Fibroblast of lung (primary cell): Measurements from ENCODE around the gene SALL1. TPM values are rescaled to one million over a fixed set of nuclear protein-coding genes. Genes with fewer than 3 reads are reported as not detected.

Experiments
- DNase-seq, 2 donors: peaks; one replicate each; pipeline versions ENCODE4 v3.0.0 to v3.0.0-alpha.2; 2010; ENCODE audit warnings: low read depth in 2 of 2
- H2AFZ ChIP-seq: 2 replicates; pipeline ENCODE4 v1.5.1; 2012; ENCODE audit warnings: low read length, control low read depth, inconsistent platforms
- H3K27ac ChIP-seq: 2 replicates; pipeline ENCODE4 v1.5.1; 2011; ENCODE audit warnings: low read length, control low read depth; ENCODE audit not compliant: insufficient read depth
- H3K27me3 ChIP-seq: 2 replicates; pipeline ENCODE4 v1.5.1; 2011; ENCODE audit warnings: mild to moderate bottlenecking, low read length; ENCODE audit not compliant: control insufficient read depth, insufficient read depth
- H3K36me3 ChIP-seq: 2 replicates; pipeline ENCODE4 v1.5.1; 2011; ENCODE audit warnings: low read length; ENCODE audit not compliant: control insufficient read depth, insufficient read depth
- H3K4me1 ChIP-seq: 2 replicates; pipeline ENCODE4 v1.5.1; 2011; ENCODE audit warnings: low read length; ENCODE audit not compliant: control insufficient read depth, insufficient read depth; ENCODE audit errors: extremely low read depth
- H3K4me2 ChIP-seq: 2 replicates; pipeline ENCODE4 v1.5.1; 2011; ENCODE audit warnings: low read length, control low read depth; ENCODE audit not compliant: insufficient read depth; ENCODE audit errors: extremely low read depth
- H3K4me3 ChIP-seq, 4 experiments: fragments of 200-600 bp in 1 of 4; sonication (generic) in 1 of 4; replicated peaks in 1 of 4; 2 replicates each; pipeline ENCODE4 v1.5.1; 2011 to 2016; ENCODE audit warnings: low read length in 4 of 4, low read depth in 3 of 4, mild to moderate bottlenecking in 3 of 4, control low read depth in 2 of 4, inconsistent platforms in 1 of 4, mixed read lengths in 1 of 4; ENCODE audit not compliant: insufficient read depth in 1 of 4; ENCODE audit errors: control extremely low read depth in 1 of 4
- H3K79me2 ChIP-seq: 2 replicates; pipeline ENCODE4 v1.5.1; 2012; ENCODE audit warnings: mild to moderate bottlenecking, low read length, inconsistent platforms; ENCODE audit not compliant: control insufficient read depth, insufficient read depth
- H3K9ac ChIP-seq: 2 replicates; pipeline ENCODE4 v1.5.1; 2011; ENCODE audit warnings: mild to moderate bottlenecking, low read length, control low read depth; ENCODE audit not compliant: insufficient read depth
- H3K9me3 ChIP-seq: 2 replicates; pipeline ENCODE4 v1.5.1; 2012; ENCODE audit warnings: low read depth, low read length; ENCODE audit not compliant: control insufficient read depth, insufficient read depth
- H4K20me1 ChIP-seq: 2 replicates; pipeline ENCODE4 v1.5.1; 2011; ENCODE audit warnings: low read length; ENCODE audit not compliant: control insufficient read depth, insufficient read depth; ENCODE audit errors: extremely low read depth
- CTCF ChIP-seq, 2 donors: IDR thresholded peaks in 1 of 2; conservative IDR thresholded peaks in 1 of 2; 1 replicate in 1 of 2; 2 replicates in 1 of 2; pipeline ENCODE4 v1.5.1; 2011 to 2012; ENCODE audit warnings: low read length in 2 of 2, control low read depth in 1 of 2, inconsistent platforms in 1 of 2, low read depth in 1 of 2, mild to moderate bottlenecking in 1 of 2
- EZH2 ChIP-seq: IDR thresholded peaks from 2 replicates; pipeline ENCODE4 v1.5.1; 2012; ENCODE audit warnings: low read length, control low read depth, mild to moderate bottlenecking; ENCODE audit errors: missing control alignments
- polyA plus RNA-seq, 2 donors: library from polyadenylated mRNA; depleted of rRNA in 1 of 2; stranded (reverse) in 1 of 2; unstranded in 1 of 2; fragments of >200 nt; gene quantifications; 2 replicates each; pipeline ENCODE4 v1.2.1, GENCODE V29; 2011 to 2012; ENCODE audit warnings: missing spikeins in 1 of 2
- total RNA-seq: library from RNA; depleted of rRNA; stranded (reverse); fragments of >200 nt; gene quantifications from 2 replicates; pipeline ENCODE4 v1.2.1, GENCODE V29; 2014

Gene SALL1
- total and polyA plus RNA-seq, 2 donors (not counting 1 experiment from before 2014, with no cell fraction given): 0.10 to 0.17 TPM

- H3K4me3 ChIP-seq: no peak overlapping the region
- no peak overlapping the region for H3K4me2 ChIP-seq
- peaks cover 30% of the 10 kb centered on the region for H3K27me3 ChIP-seq
- H4K20me1 ChIP-seq: no peaks in the 10 kb centered on the region
- no peak overlapping the region for H2AFZ ChIP-seq
- DNase-seq: peak in 1 of 2 donors; percentile 54
- H3K79me2 ChIP-seq: no peaks in the 10 kb centered on the region
- no peak overlapping the region for H3K9ac ChIP-seq
- H3K27ac ChIP-seq: no peak overlapping the region
- H3K4me1 ChIP-seq: no peaks in the 10 kb centered on the region
- H3K36me3 ChIP-seq: no peaks in the 10 kb centered on the region
- H3K9me3 ChIP-seq: no peaks in the 10 kb centered on the region
- no peak for TF ChIP-seq CTCF (conservative IDR thresholded peaks at IDR 0.05 in 1 of 2, IDR thresholded peaks at IDR 0.05 in 1 of 2; ENCODE audit: low read depth in 1 of 2, low read length in 2 of 2)
- no peak for TF ChIP-seq EZH2
Measured at GRCh38 chr16:51147776-51148677, 3.0 kb downstream of the SALL1 start.

- peak; percentile 57 to 71 for DNase-seq
- Histone ChIP-seq H3K79me2 (no peaks in the 10 kb centered on the region), H3K4me2 (no peak overlapping the region), H3K27ac (no peak overlapping the region), H2AFZ (no peak overlapping the region), H4K20me1 (no peaks in the 10 kb centered on the region), H3K4me1 (no peaks in the 10 kb centered on the region), H3K27me3 (peaks cover 22% of the 10 kb centered on the region), H3K9me3 (no peaks in the 10 kb centered on the region), H3K36me3 (no peaks in the 10 kb centered on the region), H3K4me3 (peak overlapping the region in 1 of 4 experiments; percentile 10), H3K9ac (no peak overlapping the region)
- TF ChIP-seq CTCF (conservative IDR thresholded peaks at IDR 0.05 in 1 of 2, IDR thresholded peaks at IDR 0.05 in 1 of 2; ENCODE audit: low read depth in 1 of 2, low read length in 2 of 2): peak; percentile 36 to 53
- TF ChIP-seq EZH2: no peak
Measured at GRCh38 chr16:51146256-51146924, 4.7 kb downstream of the SALL1 start.

GRCh38 chr16:51144203-51144602, 6.9 kb downstream of the SALL1 start:
- Histone ChIP-seq H3K27me3 (peaks cover 3% of the 10 kb centered on the region), H2AFZ (no peak overlapping the region), H3K9me3 (no peaks in the 10 kb centered on the region), H3K9ac (no peak overlapping the region), H3K79me2 (no peaks in the 10 kb centered on the region), H4K20me1 (no peaks in the 10 kb centered on the region), H3K4me3 (no peak overlapping the region), H3K4me1 (no peaks in the 10 kb centered on the region), H3K4me2 (no peak overlapping the region), H3K36me3 (no peaks in the 10 kb centered on the region), H3K27ac (no peak overlapping the region)
- TF ChIP-seq EZH2 (no peak), CTCF (conservative IDR thresholded peaks at IDR 0.05 in 1 of 2, IDR thresholded peaks at IDR 0.05 in 1 of 2; ENCODE audit: low read depth in 1 of 2, low read length in 2 of 2) (no peak)
- DNase-seq: peak in 1 of 2 donors; percentile 42
